GM12878 (cell line): Measurements from ENCODE around the gene CAPN3. TPM values are rescaled to one million over a fixed set of nuclear protein-coding genes. Genes with fewer than 3 reads are reported as not detected.

Source experiments
- ATAC-seq: fragments of 200-7000 bp; cut with Tn5 transposase; 3 replicates; pipeline ENCODE4 v1.9.1; 2020; ENCODE audit warnings: mild to moderate bottlenecking, moderate library complexity
- BruUV-seq: library from RNA; stranded (reverse); fragments of 400-500 nt; replicated peaks from 2 replicates; lab custom pipeline; 2021; lab: Mats Ljungman, UMichigan
- CTCF ChIA-PET: fragments of 300-600 bp; sonication (Branson Sonifier 250); formaldehyde crosslinking; extraction: SDS; loops from one replicate; lab custom pipeline; 2021; ENCODE audit warnings: inconsistent platforms; lab: Yijun Ruan, JAX
- POLR2A ChIA-PET: fragments of 350-600 bp; formaldehyde crosslinking; extraction: SDS; loops from one replicate; lab custom pipeline; 2021; ENCODE audit warnings: inconsistent platforms; lab: Charles Lee
- RAD21 ChIA-PET: fragments of 300-600 bp; sonication (Branson Sonifier 250); formaldehyde crosslinking; loops from one replicate; lab custom pipeline; 2023; ENCODE audit warnings: antibody characterized with exemption; ENCODE audit not compliant: unreplicated experiment; lab: Charles Lee
- SMC1A ChIA-PET: fragments of 300-600 bp; sonication (Branson Sonifier 250); formaldehyde crosslinking; loops from one replicate; lab custom pipeline; 2023; ENCODE audit not compliant: unreplicated experiment, uncharacterized antibody; lab: Charles Lee
- DNase-seq: peaks from one replicate; pipeline ENCODE4 v3.0.0-alpha.2; 2011; ENCODE audit warnings: low read depth, low spot score
- FAIRE-seq: peaks from 3 replicates; lab custom pipeline; 2011; peaks lifted over from hg19 to GRCh38; lab: Jason Lieb, UNC
- H2AFZ ChIP-seq: 2 replicates; pipeline ENCODE4 v1.6.0; 2011; ENCODE audit warnings: low read depth, low read length, control low read depth; ENCODE audit not compliant: control insufficient read depth
- H3K27ac ChIP-seq: 2 replicates; pipeline ENCODE4 v1.5.1; 2011; ENCODE audit warnings: control low read depth; ENCODE audit not compliant: control insufficient read depth, insufficient read depth
- H3K27me3 ChIP-seq, 2 experiments: replicated peaks in 1 of 2; 2 replicates each; pipeline versions ENCODE4 v1.6.0 to v1.6.1; 2011; ENCODE audit warnings: low read length in 1 of 2; ENCODE audit not compliant: control insufficient read depth in 2 of 2, insufficient read depth in 2 of 2
- H3K36me3 ChIP-seq, 2 experiments: 2 replicates each; pipeline ENCODE4 v1.5.1; 2011; ENCODE audit warnings: low read length in 1 of 2; ENCODE audit not compliant: control insufficient read depth in 2 of 2, insufficient read depth in 2 of 2
- H3K4me1 ChIP-seq: 2 replicates; pipeline ENCODE4 v1.6.1; 2011; ENCODE audit warnings: mild to moderate bottlenecking, low read length, moderate library complexity, mixed read lengths; ENCODE audit not compliant: control insufficient read depth, insufficient read depth
- H3K4me2 ChIP-seq: 2 replicates; pipeline ENCODE4 v1.6.0; 2011; ENCODE audit warnings: control low read depth; ENCODE audit not compliant: control insufficient read depth, insufficient read depth
- H3K4me3 ChIP-seq: fragments of 200-600 bp; sonication (generic); 2 replicates; pipeline ENCODE4 v1.5.1; 2016
- H3K79me2 ChIP-seq: 2 replicates; pipeline ENCODE4 v1.6.0; 2011; ENCODE audit warnings: low read length; ENCODE audit not compliant: control insufficient read depth, insufficient read depth
- H3K9ac ChIP-seq: 2 replicates; pipeline ENCODE4 v1.8.0; 2011; ENCODE audit warnings: low read length, control low read depth, mixed read lengths; ENCODE audit not compliant: control insufficient read depth, insufficient read depth
- H3K9me3 ChIP-seq: replicated peaks from 3 replicates; pipeline ENCODE4 v1.5.1; 2011; ENCODE audit warnings: mild to moderate bottlenecking, low read length; ENCODE audit not compliant: control insufficient read depth, insufficient read depth
- H4K20me1 ChIP-seq: 2 replicates; pipeline ENCODE4 v1.6.0; 2011; ENCODE audit not compliant: control insufficient read depth, insufficient read depth
- BCL11A ChIP-seq: IDR thresholded peaks from 2 replicates; pipeline ENCODE4 v1.6.1; 2011; ENCODE audit warnings: low read depth, low read length
- CREB1 ChIP-seq: IDR thresholded peaks from 2 replicates; pipeline ENCODE4 v1.6.1; 2012; ENCODE audit warnings: low read depth, mild to moderate bottlenecking, inconsistent platforms
- EP300 ChIP-seq, 2 experiments: fragments of 150-350 bp in 1 of 2; IDR thresholded peaks; 2 replicates each; pipeline ENCODE4 v1.6.1; 2011 to 2012; ENCODE audit warnings: low read depth in 2 of 2, low read length in 2 of 2, borderline replicate concordance in 1 of 2, improper control_type of control experiment in 1 of 2, inconsistent platforms in 1 of 2; ENCODE audit not compliant: control insufficient read depth in 1 of 2
- EZH2 ChIP-seq: IDR thresholded peaks from 2 replicates; pipeline ENCODE4 v1.6.1; 2012; ENCODE audit warnings: low read depth, mild to moderate bottlenecking, control low read depth, inconsistent platforms, low read length, borderline replicate concordance; ENCODE audit not compliant: control insufficient read depth
- HDAC6 ChIP-seq: fragments of 200-600 bp; sonication (generic); IDR thresholded peaks from one replicate; pipeline ENCODE4 v1.8.0; 2017; ENCODE audit warnings: antibody characterized with exemption; ENCODE audit not compliant: unreplicated experiment
- MEF2A ChIP-seq: IDR thresholded peaks from 2 replicates; pipeline ENCODE4 v1.6.1; 2011; ENCODE audit warnings: low read depth, mild to moderate bottlenecking, low read length, moderate library complexity; ENCODE audit not compliant: insufficient read depth
- NFIC ChIP-seq: IDR thresholded peaks from 2 replicates; pipeline ENCODE4 v1.6.1; 2012; ENCODE audit warnings: low read depth, mild to moderate bottlenecking, inconsistent platforms, low read length, moderate library complexity
- POLR2A ChIP-seq: IDR thresholded peaks from 2 replicates; pipeline ENCODE4 v1.6.1; 2011; ENCODE audit warnings: low read depth, mild to moderate bottlenecking, low read length
- RCOR1 ChIP-seq: conservative IDR thresholded peaks from 2 replicates; pipeline ENCODE4 v1.6.1; 2012; ENCODE audit warnings: low read depth, low read length, improper control_type of control experiment
- SMAD5 ChIP-seq: IDR thresholded peaks from 2 replicates; pipeline ENCODE4 v1.6.1; 2016; ENCODE audit warnings: antibody characterized with exemption, low read depth
- SMC3 ChIP-seq: IDR thresholded peaks from 2 replicates; pipeline ENCODE4 v1.6.1; 2011; ENCODE audit warnings: low read length, improper control_type of control experiment, borderline replicate concordance
- TCF12 ChIP-seq: IDR thresholded peaks from 2 replicates; pipeline ENCODE4 v1.6.1; 2011; ENCODE audit warnings: low read depth, mild to moderate bottlenecking, low read length
- USF2 ChIP-seq: IDR thresholded peaks from 2 replicates; pipeline ENCODE4 v1.6.1; 2011; ENCODE audit warnings: low read depth, low read length, improper control_type of control experiment, borderline replicate concordance
- WGBS: methylation state at CpG from one replicate; pipeline ENCODE4 v1.1.6; 2016; ENCODE audit warnings: low lambda C conversion rate; ENCODE audit not compliant: insufficient replicate concordance, insufficient coverage; ENCODE audit errors: missing lambda C conversion rate; 5-methylcytosine and 5-hydroxymethylcytosine counted together
- in situ Hi-C: fragments of 300-500 bp; cut with MboI; formaldehyde crosslinking; loops from 9 replicates; pipeline ENCODE4 v1.14.3; 2018; ENCODE audit warnings: mixed read lengths
- intact Hi-C: fragments of 100-400 bp; cut with micrococcal nuclease; formaldehyde crosslinking; loops from one replicate; pipeline ENCODE4 v1.14.2; 2022; ENCODE audit not compliant: unreplicated experiment
- polyA plus RNA-seq, 11 experiments: library from polyadenylated mRNA; depleted of rRNA in 4 of 11; unstranded in 6 of 11; stranded (reverse) in 5 of 11; fragments of >200 nt; fragmentation: Nextera tagmentation in 4 of 11; fragmentation: Illumina TruSeq in 1 of 11; extraction: Ambion mirVana in 4 of 11; extraction: Trizol in 1 of 11; gene quantifications; 1 replicate in 1 of 11; 2 replicates in 10 of 11; pipeline versions ENCODE4 v1.2.1 to v1.2.3, GENCODE V29; 2011 to 2016; ENCODE audit warnings: inconsistent platforms in 2 of 11, missing spikeins in 2 of 11, low read depth in 1 of 11
- total RNA-seq, 4 experiments: library from RNA; depleted of rRNA in 3 of 4; stranded (reverse); fragments of >200 nt in 3 of 4; fragmentation: Illumina TruSeq in 1 of 4; extraction: Trizol in 1 of 4; gene quantifications; 2 replicates each; pipeline versions ENCODE4 v1.2.1 to v1.2.3, GENCODE V29; 2013 to 2021
- TF ChIP-seq, protein P1 (sequence below): IDR thresholded peaks from 2 replicates; pipeline ENCODE4 v1.6.1; 2011; ENCODE audit warnings: borderline replicate concordance, low read depth, mild to moderate bottlenecking, moderate library complexity, low read length; ENCODE audit not compliant: insufficient read depth, poor library complexity, severe bottlenecking
- TF ChIP-seq, protein P2 (sequence below): fragments of 450-650 bp; IDR thresholded peaks from 2 replicates; pipeline ENCODE4 v1.6.1; 2014; ENCODE audit warnings: mild to moderate bottlenecking

Gene CAPN3
- total and polyA plus RNA-seq, 10 of the 15 experiments (the other 5 are each of a cell fraction or from before 2014, with no cell fraction given), result 1.1 to 3.8 (median 2.4) TPM

DNA sequence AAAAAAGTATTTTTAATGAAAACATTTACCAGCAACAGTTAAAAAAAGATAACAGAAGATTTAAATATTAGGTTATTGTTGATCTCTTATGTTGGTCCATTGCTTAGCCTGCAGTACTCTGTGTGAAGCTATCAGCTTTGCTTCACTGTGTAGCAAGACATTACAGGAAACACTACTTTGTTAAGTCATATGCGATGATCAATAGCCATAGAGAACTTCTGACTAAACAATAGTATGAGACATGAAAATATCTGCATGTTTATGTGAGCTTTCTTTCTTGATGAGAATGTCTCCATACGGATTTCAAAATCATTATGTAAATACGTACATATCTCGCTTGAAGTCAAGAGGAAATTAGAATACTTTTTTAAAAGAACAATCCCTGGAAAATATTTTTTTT lies 27.0 kb upstream of the CAPN3 start:
- no TSS peak for BruUV-seq
- Histone ChIP-seq H3K79me2 (no peaks in the 10 kb centered on the region), H3K36me3 (peaks cover 0 to 6% of the 10 kb centered on the region in 2 experiments; a peak in 1 of 4 replicates), H3K4me3 (no peak overlapping the region), H3K4me1 (no peaks in the 10 kb centered on the region), H3K9me3 (no peaks in the 10 kb centered on the region; the same call in 2 of the 3 replicates), H3K27ac (no peak overlapping the region), H3K9ac (no peak overlapping the region), H2AFZ (no peak overlapping the region), H4K20me1 (no peaks in the 10 kb centered on the region), H3K4me2 (no peak overlapping the region), H3K27me3 (no peaks in the 10 kb centered on the region)
- FAIRE-seq, result no peak
- TF ChIP-seq EZH2 (no peak), TCF12 (no peak)
- TF ChIP-seq, protein P1, sequence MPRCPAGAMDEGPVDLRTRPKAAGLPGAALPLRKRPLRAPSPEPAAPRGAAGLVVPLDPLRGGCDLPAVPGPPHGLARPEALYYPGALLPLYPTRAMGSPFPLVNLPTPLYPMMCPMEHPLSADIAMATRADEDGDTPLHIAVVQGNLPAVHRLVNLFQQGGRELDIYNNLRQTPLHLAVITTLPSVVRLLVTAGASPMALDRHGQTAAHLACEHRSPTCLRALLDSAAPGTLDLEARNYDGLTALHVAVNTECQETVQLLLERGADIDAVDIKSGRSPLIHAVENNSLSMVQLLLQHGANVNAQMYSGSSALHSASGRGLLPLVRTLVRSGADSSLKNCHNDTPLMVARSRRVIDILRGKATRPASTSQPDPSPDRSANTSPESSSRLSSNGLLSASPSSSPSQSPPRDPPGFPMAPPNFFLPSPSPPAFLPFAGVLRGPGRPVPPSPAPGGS, result no peak
- intact Hi-C loops, result no loop called here
- RAD21 ChIA-PET, result no interaction called here
- in situ Hi-C loops, result no loop called here
- POLR2A ChIA-PET, result no interaction called here
- SMC1A ChIA-PET, result no interaction called here
- DNase-seq, result no peak
- 98% methylated on average over 4 of the region's 4 CpGs for WGBS
- no peak for ATAC-seq
- CTCF ChIA-PET, result no interaction called here

DNA sequence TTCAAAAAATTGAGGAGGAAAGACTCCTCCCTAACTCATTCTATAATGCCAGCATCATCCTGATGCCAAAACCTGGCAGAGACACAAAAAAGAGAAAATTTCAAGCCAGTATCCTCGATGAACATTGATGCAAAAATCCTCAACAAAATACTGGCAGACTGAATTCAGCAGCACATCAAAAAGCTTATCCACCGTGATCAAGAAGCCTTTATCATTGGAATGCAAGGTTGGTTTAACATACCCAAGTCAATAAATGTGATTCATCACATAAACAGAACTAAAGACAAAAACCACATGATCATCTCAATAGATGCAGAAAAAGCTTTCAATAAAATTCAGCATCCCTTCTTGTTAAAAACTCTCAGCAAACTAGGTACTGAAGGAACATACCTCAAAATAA lies 24.2 kb upstream of the CAPN3 start:
- RAD21 ChIA-PET, result no interaction called here
- H3K9me3 ChIP-seq, result no peaks in the 10 kb centered on the region; the same call in 2 of the 3 replicates
- no peak overlapping the region for H3K9ac ChIP-seq
- WGBS, result 93% methylated on average over 2 of the region's 2 CpGs
- H3K79me2 ChIP-seq, result no peaks in the 10 kb centered on the region
- DNase-seq (no peak), ATAC-seq (no peak), FAIRE-seq (no peak)
- SMC1A ChIA-PET, result no interaction called here
- H3K4me3 ChIP-seq, result no peak overlapping the region
- H4K20me1 ChIP-seq, result no peaks in the 10 kb centered on the region
- no peaks in the 10 kb centered on the region for H3K27me3 ChIP-seq
- CTCF ChIA-PET, result interaction anchor here (0.8 kb wide), 1 partner anchor 251 kb away, joined by 5 read pairs; no protein-coding TSS in a partner anchor
- no peak overlapping the region for H3K27ac ChIP-seq
- H3K36me3 ChIP-seq, result 0 out of 4 replicates have a peak, but pooled peaks cover 0 to 3% of the 10 kb centered on the region in 2 experiments
- H3K4me1 ChIP-seq, result no peaks in the 10 kb centered on the region
- no peak overlapping the region for H3K4me2 ChIP-seq
- in situ Hi-C loops, result no loop called here
- no peak overlapping the region for H2AFZ ChIP-seq
- intact Hi-C loops, result no loop called here
- BruUV-seq, result no TSS peak
- POLR2A ChIA-PET, result no interaction called here
- no peak for TF ChIP-seq SMAD5
- TF ChIP-seq CREB1, result no peak
- no peak for TF ChIP-seq HDAC6
- no peak for TF ChIP-seq RCOR1
- no peak for TF ChIP-seq SMC3
- no peak for TF ChIP-seq NFIC
- TF ChIP-seq BCL11A, result no peak
- no peak for TF ChIP-seq EP300 (IDR thresholded peaks at IDR 0.05; ENCODE audit: borderline replicate concordance in 1 of 2, control insufficient read depth in 1 of 2, low read depth in 2 of 2, low read length in 2 of 2)
- no peak for TF ChIP-seq USF2
- no peak for TF ChIP-seq MEF2A
- TF ChIP-seq POLR2A, result no peak
- TF ChIP-seq, protein P2, sequence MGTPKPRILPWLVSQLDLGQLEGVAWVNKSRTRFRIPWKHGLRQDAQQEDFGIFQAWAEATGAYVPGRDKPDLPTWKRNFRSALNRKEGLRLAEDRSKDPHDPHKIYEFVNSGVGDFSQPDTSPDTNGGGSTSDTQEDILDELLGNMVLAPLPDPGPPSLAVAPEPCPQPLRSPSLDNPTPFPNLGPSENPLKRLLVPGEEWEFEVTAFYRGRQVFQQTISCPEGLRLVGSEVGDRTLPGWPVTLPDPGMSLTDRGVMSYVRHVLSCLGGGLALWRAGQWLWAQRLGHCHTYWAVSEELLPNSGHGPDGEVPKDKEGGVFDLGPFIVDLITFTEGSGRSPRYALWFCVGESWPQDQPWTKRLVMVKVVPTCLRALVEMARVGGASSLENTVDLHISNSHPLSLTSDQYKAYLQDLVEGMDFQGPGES, result no peak
